Uterus (tissue), 4 donors: Measurements from ENCODE around the gene SULT1A2. TPM values are rescaled to one million over a fixed set of nuclear protein-coding genes. Genes with fewer than 3 reads are reported as not detected.
"Not testable (repeated sequence)": the region's sequence is repeated elsewhere in the genome, so short reads cannot be mapped to it uniquely, and the experiment has no call there.

Experiments used
- DNase-seq, 2 donors: peaks; one replicate each; pipeline ENCODE4 v3.0.0-alpha.2; 2019 to 2020
- H3K27ac ChIP-seq, 2 donors: fragments of 200-600 bp; sonication (generic); 1 replicate in 1 of 2; 2 replicates in 1 of 2; pipeline ENCODE4 v1.5.1; 2016 to 2018
- H3K27me3 ChIP-seq, 2 donors: fragments of 200-600 bp; sonication (generic); one replicate each; pipeline ENCODE4 v1.5.1; 2018 to 2019; ENCODE audit warnings: control low read depth in 1 of 2
- H3K36me3 ChIP-seq, 2 donors: fragments of 200-600 bp; sonication (generic); one replicate each; pipeline ENCODE4 v1.5.1; 2019; ENCODE audit warnings: control low read depth in 1 of 2
- H3K4me1 ChIP-seq, 2 donors: fragments of 200-600 bp; sonication (generic); one replicate each; pipeline ENCODE4 v1.5.1; 2018 to 2019; ENCODE audit warnings: control low read depth in 1 of 2
- H3K4me3 ChIP-seq, 2 donors: fragments of 200-600 bp; sonication (generic); 1 replicate in 1 of 2; 2 replicates in 1 of 2; pipeline ENCODE4 v1.5.1; 2018 to 2019; ENCODE audit warnings: mild to moderate bottlenecking in 1 of 2
- H3K9me3 ChIP-seq, 2 donors: fragments of 200-600 bp; sonication (generic); one replicate each; pipeline ENCODE4 v1.5.1; 2019; ENCODE audit warnings: control low read depth in 1 of 2
- POLR2A ChIP-seq, 2 donors: fragments of 450-650 bp; IDR thresholded peaks; one replicate each; pipeline ENCODE4 v1.6.1; 2016; ENCODE audit warnings: antibody characterized with exemption in 2 of 2, mild to moderate bottlenecking in 1 of 2, moderate library complexity in 1 of 2
- intact Hi-C: fragments of 100-400 bp; cut with DNase I; formaldehyde crosslinking; loops from one replicate; pipeline ENCODE4 v1.15.1; 2023; ENCODE audit warnings: low total_unique reads
- total RNA-seq, 4 donors: library from RNA; depleted of rRNA in 3 of 4; stranded (reverse); fragments of >200 nt in 3 of 4; gene quantifications; one replicate each; pipeline versions ENCODE4 v1.1.0 to v1.2.4, GENCODE V29; 2014 to 2023
- TF ChIP-seq, protein P1 (sequence below), 4 experiments: fragments of 200-600 bp in 2 of 4; fragments of 450-650 bp in 2 of 4; sonication (generic) in 2 of 4; IDR thresholded peaks; one replicate each; pipeline ENCODE4 v1.5.1; 2016 to 2019; ENCODE audit warnings: antibody characterized with exemption in 4 of 4, mild to moderate bottlenecking in 2 of 4, moderate library complexity in 1 of 4
- donor health status: DM: yes; HTN: yes; CAD: no.

The SULT1A2 gene
- total RNA-seq, 4 donors from 2014 or later, result 0.41 to 0.46 TPM; not detected in 2

DNA sequence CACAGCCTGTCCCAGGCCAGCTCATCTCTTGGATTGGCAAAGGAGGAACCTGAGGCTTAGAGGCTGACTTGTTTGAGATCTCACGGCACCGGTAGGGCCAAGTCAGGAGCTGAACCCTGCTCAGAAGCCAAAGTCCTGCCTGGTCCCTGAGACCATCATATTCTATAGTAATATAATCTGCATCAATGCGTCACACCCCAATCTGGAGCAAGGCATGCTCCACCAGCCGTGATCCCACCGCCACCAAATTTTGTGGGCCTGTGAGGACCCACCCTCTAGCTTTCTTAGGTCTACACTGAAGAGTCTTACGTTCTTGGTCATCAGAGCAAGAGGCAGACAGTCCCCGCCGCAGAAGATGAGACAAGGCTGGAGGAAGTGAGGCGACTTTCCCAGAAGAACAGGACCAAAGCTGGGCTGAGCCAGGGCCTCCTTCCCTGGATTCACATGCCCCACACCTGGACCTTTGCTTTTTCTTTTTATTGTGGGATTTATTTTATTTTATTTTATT lies 10.3 kb upstream of the SULT1A2 start:
- Histone ChIP-seq H3K36me3 (no peaks in the 10 kb centered on the region), H3K27me3 (no peaks in the 10 kb centered on the region), H3K27ac (no peak overlapping the region), H3K4me3 (no peak overlapping the region), H3K4me1 (no peaks in the 10 kb centered on the region), H3K9me3 (no peaks in the 10 kb centered on the region)
- DNase-seq, result no peak
- TF ChIP-seq, protein P1, sequence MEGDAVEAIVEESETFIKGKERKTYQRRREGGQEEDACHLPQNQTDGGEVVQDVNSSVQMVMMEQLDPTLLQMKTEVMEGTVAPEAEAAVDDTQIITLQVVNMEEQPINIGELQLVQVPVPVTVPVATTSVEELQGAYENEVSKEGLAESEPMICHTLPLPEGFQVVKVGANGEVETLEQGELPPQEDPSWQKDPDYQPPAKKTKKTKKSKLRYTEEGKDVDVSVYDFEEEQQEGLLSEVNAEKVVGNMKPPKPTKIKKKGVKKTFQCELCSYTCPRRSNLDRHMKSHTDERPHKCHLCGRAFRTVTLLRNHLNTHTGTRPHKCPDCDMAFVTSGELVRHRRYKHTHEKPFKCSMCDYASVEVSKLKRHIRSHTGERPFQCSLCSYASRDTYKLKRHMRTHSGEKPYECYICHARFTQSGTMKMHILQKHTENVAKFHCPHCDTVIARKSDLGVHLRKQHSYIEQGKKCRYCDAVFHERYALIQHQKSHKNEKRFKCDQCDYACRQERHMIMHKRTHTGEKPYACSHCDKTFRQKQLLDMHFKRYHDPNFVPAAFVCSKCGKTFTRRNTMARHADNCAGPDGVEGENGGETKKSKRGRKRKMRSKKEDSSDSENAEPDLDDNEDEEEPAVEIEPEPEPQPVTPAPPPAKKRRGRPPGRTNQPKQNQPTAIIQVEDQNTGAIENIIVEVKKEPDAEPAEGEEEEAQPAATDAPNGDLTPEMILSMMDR (IDR thresholded peaks at IDR 0.05), result no peak
- no peak for TF ChIP-seq POLR2A (IDR thresholded peaks at IDR 0.05)
- intact Hi-C loops, result no loop called here

DNA sequence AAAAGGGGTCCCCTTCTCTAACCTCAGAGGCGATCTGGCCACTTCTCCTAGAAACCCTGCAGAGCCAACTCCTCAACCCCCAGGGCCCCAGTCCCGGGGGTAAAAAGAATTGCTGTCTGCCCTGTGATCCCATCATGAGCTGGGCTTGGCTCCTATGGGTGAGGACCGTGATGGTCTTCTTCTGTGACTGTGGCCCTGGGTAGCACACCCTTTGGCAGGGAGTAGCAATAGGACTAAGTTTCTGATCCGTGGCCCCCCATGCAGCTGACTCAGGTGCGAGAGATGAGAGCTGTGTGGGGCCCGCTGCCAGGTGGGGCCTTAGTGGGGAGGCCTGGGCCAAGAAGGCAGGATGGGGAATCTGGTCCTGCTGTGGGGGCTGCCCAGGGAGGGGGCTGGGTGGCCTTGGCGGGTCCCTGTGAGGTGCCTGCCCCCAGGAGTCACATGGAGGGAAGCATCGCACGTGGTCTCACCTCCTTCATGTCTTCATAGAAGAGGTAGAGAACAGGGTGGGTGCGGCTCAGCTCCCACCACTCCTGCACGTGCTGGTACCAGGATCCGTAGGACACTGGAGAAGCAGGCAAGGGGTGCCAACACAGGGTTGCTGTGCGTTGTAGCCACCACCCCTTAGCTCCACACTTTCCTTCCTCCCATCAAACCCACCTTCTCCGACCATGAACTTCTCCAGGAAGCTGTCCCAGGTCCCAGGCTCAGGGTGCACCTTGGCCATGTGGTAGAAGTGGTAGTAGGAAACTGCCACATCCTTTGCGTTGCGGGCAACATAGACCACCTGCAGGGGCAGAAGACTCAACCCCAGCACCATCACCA lies 9.7 kb upstream of the SULT1A2 start:
- intact Hi-C loops, result no loop called here

DNA sequence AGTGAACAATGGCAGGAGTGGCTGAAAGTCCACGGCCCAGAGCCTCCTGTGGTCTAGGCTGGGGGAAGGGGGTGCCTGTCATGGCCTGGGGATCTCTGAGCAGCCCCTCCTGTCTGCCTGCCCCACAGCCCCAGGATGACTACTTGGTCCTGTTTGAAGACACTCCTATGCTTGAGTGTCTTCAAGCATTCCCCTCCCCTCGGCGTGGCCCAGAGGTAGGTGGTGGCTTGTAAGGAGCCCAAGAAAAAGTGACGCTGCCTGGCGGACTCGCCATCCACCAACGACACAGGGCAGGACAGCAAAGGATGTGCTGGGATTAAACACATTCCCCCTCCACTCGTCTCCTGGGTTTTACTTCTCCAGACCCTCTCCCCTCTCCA lies 7.3 kb upstream of the SULT1A2 start:
- TF ChIP-seq, protein P1 (IDR thresholded peaks at IDR 0.05), result no peak
- no peak for TF ChIP-seq POLR2A (IDR thresholded peaks at IDR 0.05)
- Histone ChIP-seq H3K4me3 (no peak overlapping the region), H3K27ac (no peak overlapping the region), H3K36me3 (no peaks in the 10 kb centered on the region), H3K27me3 (no peaks in the 10 kb centered on the region), H3K9me3 (no peaks in the 10 kb centered on the region), H3K4me1 (no peaks in the 10 kb centered on the region)
- peak in 1 of 2 donors; percentile 9 for DNase-seq
- intact Hi-C loops, result no loop called here

More for the DNA sequence above, 9.7 kb upstream of the SULT1A2 start:
- Histone ChIP-seq H3K4me3 (no peak overlapping the region), H3K9me3 (no peaks in the 10 kb centered on the region), H3K36me3 (no peaks in the 10 kb centered on the region), H3K4me1 (no peaks in the 10 kb centered on the region), H3K27ac (no peak overlapping the region), H3K27me3 (no peaks in the 10 kb centered on the region)
- DNase-seq, result peak in 1 of 2 donors; percentile 14
- TF ChIP-seq, protein P1 (IDR thresholded peaks at IDR 0.05), result no peak
- TF ChIP-seq POLR2A (IDR thresholded peaks at IDR 0.05), result no peak

DNA sequence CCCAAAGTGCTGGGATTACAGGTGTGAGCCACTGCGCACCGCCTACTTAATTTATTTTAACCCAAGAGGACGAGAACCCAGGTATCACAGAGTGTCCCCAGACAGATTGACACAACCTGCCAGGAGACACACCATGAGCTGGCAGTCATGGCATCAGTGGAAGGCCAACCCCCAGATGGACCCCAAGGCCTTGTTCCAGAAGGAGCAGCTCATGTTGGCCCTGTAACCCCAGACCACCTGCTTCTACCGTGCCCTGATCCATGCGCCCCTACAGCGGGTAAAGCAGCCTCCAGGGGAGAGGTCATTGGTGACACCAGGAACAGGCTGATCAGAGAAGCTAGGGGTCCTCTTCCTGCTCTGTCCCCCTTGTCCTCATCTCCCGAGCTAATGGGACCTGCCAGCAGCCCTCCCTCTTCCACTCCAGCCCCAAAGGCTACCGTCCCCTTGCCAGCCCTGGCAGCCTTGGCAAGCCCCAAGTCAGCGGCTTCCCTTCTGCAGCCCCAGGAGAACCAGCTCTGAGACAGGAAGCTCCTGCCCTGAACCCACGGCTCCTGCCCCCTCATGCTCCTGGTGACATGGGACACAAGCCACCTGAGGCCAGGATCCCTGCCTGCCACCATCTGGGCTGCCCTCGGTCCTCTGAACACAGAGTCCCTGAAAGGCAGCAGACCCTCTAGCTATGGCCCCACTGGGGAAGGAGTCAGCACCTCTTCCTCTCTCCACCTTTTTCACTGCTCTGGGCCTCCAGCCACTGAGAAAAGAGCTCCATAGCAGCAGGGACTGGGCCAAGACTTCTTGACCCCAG lies 6.7 kb upstream of the SULT1A2 start:
- no peaks in the 10 kb centered on the region for H3K27me3 ChIP-seq
- H3K4me3 ChIP-seq, result no peak overlapping the region
- intact Hi-C loops, result no loop called here
- H3K9me3 ChIP-seq, result no peaks in the 10 kb centered on the region
- no peak overlapping the region for H3K27ac ChIP-seq
- no peaks in the 10 kb centered on the region for H3K4me1 ChIP-seq
- H3K36me3 ChIP-seq, result no peaks in the 10 kb centered on the region
- no peak for DNase-seq
- TF ChIP-seq, protein P1 (IDR thresholded peaks at IDR 0.05), result no peak
- TF ChIP-seq POLR2A (IDR thresholded peaks at IDR 0.05), result no peak

DNA sequence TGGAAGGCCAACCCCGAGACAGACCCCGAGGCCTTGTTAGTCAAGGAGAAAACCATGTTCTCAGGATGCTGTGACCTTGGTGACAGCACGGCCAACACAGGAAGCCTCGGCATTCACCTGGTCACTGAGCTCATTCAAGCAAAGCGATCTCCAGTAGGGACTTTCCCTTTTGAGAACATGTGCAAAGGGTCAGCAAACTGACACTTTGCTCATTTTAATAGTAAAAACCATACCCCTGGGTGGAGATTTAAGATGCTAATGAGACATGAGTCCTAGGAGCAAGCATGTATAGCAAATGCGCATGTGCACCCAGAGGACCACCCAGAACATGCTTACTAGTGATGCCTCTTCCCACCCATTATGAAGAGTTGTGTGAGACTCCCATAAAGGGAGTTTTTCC lies 5.7 kb upstream of the SULT1A2 start:
- DNase-seq, result no peak
- no peaks in the 10 kb centered on the region for H3K9me3 ChIP-seq
- intact Hi-C loops, result no loop called here

DNA sequence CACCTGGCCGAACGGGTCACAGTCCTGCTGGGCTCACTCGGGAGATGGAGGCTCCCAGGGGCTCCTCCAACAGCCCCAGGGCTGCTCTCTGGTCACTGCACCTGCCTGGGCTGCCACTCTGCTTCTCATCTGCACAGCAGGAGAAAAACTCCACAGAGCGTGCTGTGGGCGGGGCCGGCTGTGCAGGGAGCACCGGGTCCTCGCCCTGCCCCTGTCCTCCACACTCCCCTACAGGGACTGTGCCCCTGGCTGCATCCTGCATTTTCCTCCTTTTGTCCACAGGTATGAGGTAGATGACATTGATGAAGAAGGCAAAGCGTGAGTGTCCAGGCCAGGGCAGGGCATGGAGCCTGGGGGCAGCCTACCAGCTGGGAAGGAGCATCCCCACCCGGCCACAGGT lies 5.2 kb upstream of the SULT1A2 start:
- intact Hi-C loops, H3K36me3 ChIP-seq, DNase-seq, H3K27me3 ChIP-seq, H3K4me3 ChIP-seq, H3K27ac ChIP-seq, H3K9me3 ChIP-seq, H3K4me1 ChIP-seq: not testable (repeated sequence)

More for the DNA sequence above, 5.7 kb upstream of the SULT1A2 start:
- Histone ChIP-seq H3K27me3 (no peaks in the 10 kb centered on the region), H3K4me1 (no peaks in the 10 kb centered on the region), H3K36me3 (no peaks in the 10 kb centered on the region), H3K27ac (no peak overlapping the region), H3K4me3 (no peak overlapping the region)
- no peak for TF ChIP-seq POLR2A (IDR thresholded peaks at IDR 0.05)
- TF ChIP-seq, protein P1 (IDR thresholded peaks at IDR 0.05), result no peak

DNA sequence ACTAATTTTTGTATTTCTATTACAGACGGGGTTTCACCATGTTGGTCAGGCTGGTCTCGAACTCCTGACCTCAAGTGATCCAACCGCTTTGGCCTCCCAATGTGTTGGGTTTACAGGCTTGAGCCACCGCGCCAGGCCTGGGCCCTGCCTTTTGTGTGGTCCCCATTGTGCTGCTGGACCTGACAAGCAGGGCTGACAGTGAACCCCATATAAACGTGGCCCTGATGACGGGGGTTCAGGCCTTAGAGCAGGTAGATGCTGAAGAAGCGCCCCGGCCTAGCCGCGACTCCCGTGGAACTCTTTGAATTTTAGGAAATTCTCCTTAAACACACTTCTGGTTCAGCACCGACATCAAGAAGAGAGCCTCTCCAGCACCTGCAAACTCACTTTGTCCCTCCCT lies 4.7 kb upstream of the SULT1A2 start:
- H3K27me3 ChIP-seq, H3K4me3 ChIP-seq, H3K9me3 ChIP-seq, intact Hi-C loops, H3K4me1 ChIP-seq, H3K27ac ChIP-seq, H3K36me3 ChIP-seq, DNase-seq: not testable (repeated sequence)
